MG63 (cell line): ENCODE results near the gene RFPL3. TPM values are rescaled to one million over a fixed set of nuclear protein-coding genes. Genes with fewer than 3 reads are reported as not detected.
"Not testable (repeated sequence)": the region's sequence is repeated elsewhere in the genome, so short reads cannot be mapped to it uniquely, and the experiment has no call there.

ENCODE experiments used
- DNase-seq: peaks from one replicate; pipeline ENCODE4 v3.0.0-alpha.2; 2020
- H3K27me3 ChIP-seq: fragments of 250-450 bp; sonication (Bioruptor Pico); 2 replicates; pipeline ENCODE4 v1.5.1; 2020; ENCODE audit warnings: mild to moderate bottlenecking, moderate library complexity
- H3K36me3 ChIP-seq: fragments of 250-450 bp; sonication (Bioruptor Pico); 2 replicates; pipeline ENCODE4 v1.5.1; 2020; ENCODE audit warnings: mild to moderate bottlenecking, moderate library complexity
- H3K4me3 ChIP-seq: fragments of 250-450 bp; sonication (Bioruptor Pico); 2 replicates; pipeline ENCODE4 v1.5.1; 2020; ENCODE audit warnings: mild to moderate bottlenecking, moderate library complexity
- H3K9me3 ChIP-seq: fragments of 250-450 bp; sonication (Bioruptor Pico); 2 replicates; pipeline ENCODE4 v1.5.1; 2020; ENCODE audit warnings: mild to moderate bottlenecking, moderate library complexity
- total RNA-seq: library from RNA; depleted of rRNA; stranded (reverse); fragments of >200 nt; shearing (Covaris generic); gene quantifications from 2 replicates; pipeline ENCODE4 v1.2.3, GENCODE V29; 2014; ENCODE audit warnings: low replicate concordance

The RFPL3 gene
- total RNA-seq, 1 experiment from 2014 or later, result not detected

GRCh38 chr22:32326647-32327046 lies 31.0 kb upstream of the RFPL3 start:
- no peak for DNase-seq
- H3K36me3 ChIP-seq, result no peaks in the 10 kb centered on the region
- no peak overlapping the region for H3K4me3 ChIP-seq
- H3K27me3 ChIP-seq, result no peaks in the 10 kb centered on the region
- no peaks in the 10 kb centered on the region for H3K9me3 ChIP-seq

- no peak for DNase-seq
- H3K36me3 ChIP-seq, result no peaks in the 10 kb centered on the region
- H3K4me3 ChIP-seq, result no peak overlapping the region
- no peaks in the 10 kb centered on the region for H3K27me3 ChIP-seq
- H3K9me3 ChIP-seq, result no peaks in the 10 kb centered on the region
These were observed 30.6 kb upstream of the RFPL3 start for GRCh38 chr22:32327066-32327465.

GRCh38 chr22:32327596-32328171 lies 30.0 kb upstream of the RFPL3 start:
- H3K4me3 ChIP-seq, result no peak overlapping the region
- no peaks in the 10 kb centered on the region for H3K36me3 ChIP-seq
- no peaks in the 10 kb centered on the region for H3K27me3 ChIP-seq
- DNase-seq, result no peak
- no peaks in the 10 kb centered on the region for H3K9me3 ChIP-seq

GRCh38 chr22:32328306-32329201 lies 29.1 kb upstream of the RFPL3 start:
- DNase-seq, result no peak
- H3K9me3 ChIP-seq, result no peaks in the 10 kb centered on the region

GRCh38 chr22:32329202-32329645 lies 28.4 kb upstream of the RFPL3 start:
- H3K4me3 ChIP-seq, result no peak overlapping the region
- H3K27me3 ChIP-seq, result no peaks in the 10 kb centered on the region
- no peaks in the 10 kb centered on the region for H3K9me3 ChIP-seq
- DNase-seq, result no peak
- no peaks in the 10 kb centered on the region for H3K36me3 ChIP-seq

More at GRCh38 chr22:32328306-32329201, 29.1 kb upstream of the RFPL3 start:
- Histone ChIP-seq H3K36me3 (no peaks in the 10 kb centered on the region), H3K4me3 (no peak overlapping the region), H3K27me3 (no peaks in the 10 kb centered on the region)

GRCh38 chr22:32331236-32331917 lies 26.3 kb upstream of the RFPL3 start:
- Histone ChIP-seq H3K27me3 (no peaks in the 10 kb centered on the region), H3K4me3 (no peak overlapping the region), H3K9me3 (no peaks in the 10 kb centered on the region), H3K36me3 (no peaks in the 10 kb centered on the region)
- no peak for DNase-seq

- no peaks in the 10 kb centered on the region for H3K9me3 ChIP-seq
- no peak overlapping the region for H3K4me3 ChIP-seq
- DNase-seq, result no peak
- no peaks in the 10 kb centered on the region for H3K27me3 ChIP-seq
- no peaks in the 10 kb centered on the region for H3K36me3 ChIP-seq
These were observed 25.5 kb upstream of the RFPL3 start for GRCh38 chr22:32331918-32332725.

- Histone ChIP-seq H3K36me3 (no peaks in the 10 kb centered on the region), H3K4me3 (no peak overlapping the region), H3K9me3 (no peaks in the 10 kb centered on the region), H3K27me3 (no peaks in the 10 kb centered on the region)
- DNase-seq, result no peak
These were observed 24.4 kb upstream of the RFPL3 start for GRCh38 chr22:32333141-32333768.

GRCh38 chr22:32333769-32334659 lies 23.7 kb upstream of the RFPL3 start:
- H3K4me3 ChIP-seq, result no peak overlapping the region
- no peaks in the 10 kb centered on the region; the same call in 1 of the 2 replicates for H3K27me3 ChIP-seq
- no peak for DNase-seq
- no peaks in the 10 kb centered on the region for H3K36me3 ChIP-seq
- H3K9me3 ChIP-seq, result no peaks in the 10 kb centered on the region

GRCh38 chr22:32334660-32335365 lies 22.9 kb upstream of the RFPL3 start:
- Histone ChIP-seq H3K9me3 (no peaks in the 10 kb centered on the region), H3K36me3 (no peaks in the 10 kb centered on the region), H3K27me3 (peaks cover under 1% of the 10 kb centered on the region), H3K4me3 (no peak overlapping the region)
- no peak for DNase-seq

- H3K4me3 ChIP-seq, result no peak overlapping the region
- DNase-seq, result no peak
- no peaks in the 10 kb centered on the region for H3K9me3 ChIP-seq
- H3K27me3 ChIP-seq, result peaks cover 7% of the 10 kb centered on the region
- no peaks in the 10 kb centered on the region for H3K36me3 ChIP-seq
These were observed 22.2 kb upstream of the RFPL3 start for GRCh38 chr22:32335471-32335870.

- DNase-seq, result no peak
- no peaks in the 10 kb centered on the region for H3K36me3 ChIP-seq
- H3K9me3 ChIP-seq, result no peaks in the 10 kb centered on the region
- H3K27me3 ChIP-seq, result peaks cover 7% of the 10 kb centered on the region
- no peak overlapping the region for H3K4me3 ChIP-seq
These were observed 21.5 kb upstream of the RFPL3 start for GRCh38 chr22:32336121-32336603.

- no peak overlapping the region for H3K4me3 ChIP-seq
- H3K9me3 ChIP-seq, result no peaks in the 10 kb centered on the region
- peaks cover 11% of the 10 kb centered on the region for H3K27me3 ChIP-seq
- H3K36me3 ChIP-seq, result no peaks in the 10 kb centered on the region
- DNase-seq, result no peak
These were observed 20.8 kb upstream of the RFPL3 start for GRCh38 chr22:32336771-32337424.

- not testable (repeated sequence) for H3K9me3 ChIP-seq, H3K4me3 ChIP-seq, H3K36me3 ChIP-seq, DNase-seq
- peaks cover 14% of the 10 kb centered on the region for H3K27me3 ChIP-seq
These were observed 20.2 kb upstream of the RFPL3 start for GRCh38 chr22:32337425-32337824.
